Mesothelial cell of epicardium (in vitro differentiated cells): ENCODE results near the gene GET3. TPM values are rescaled to one million over a fixed set of nuclear protein-coding genes. Genes with fewer than 3 reads are reported as not detected.

Source experiments
- microRNA-seq: library from miRNA; unstranded; fragments of <30 nt; microRNA quantifications from one replicate; pipeline ENCODE4 v1.2.0, GENCODE V29; 2021; ENCODE audit warnings: inconsistent platforms, mixed read lengths
- total RNA-seq: library from RNA; stranded (reverse); gene quantifications from 3 replicates; pipeline ENCODE4 v1.2.1, GENCODE V29; 2021

Gene GET3
- total RNA-seq, 1 donor from 2014 or later = 46.9 TPM

Small RNA genes lying within 50 kb of the gene (microRNA-seq; reads per million reads assigned to microRNA genes)
- not detected for gene MIR5684

Other genes with a start within 250 kb of the GET3 start
- gene ZNF564, start 186.0 kb upstream of the GET3 start, total RNA-seq = 20.0 to 23.6 TPM (median 21.8 TPM) in 3 replicates
- gene ZNF490, start 126.7 kb upstream of the GET3 start, total RNA-seq = 12.4 to 13.9 TPM (median 13.6 TPM) in 3 replicates
- 27.0 to 31.2 TPM (median 29.7 TPM) in 3 replicates for gene ZNF791, start 126.6 kb upstream of the GET3 start, total RNA-seq
- 105 to 109 TPM (median 107 TPM) in 3 replicates for gene MAN2B1, start 70.8 kb upstream of the GET3 start, total RNA-seq
- gene WDR83, start 70.7 kb upstream of the GET3 start, total RNA-seq = 12.5 to 14.6 TPM (median 13.6 TPM) in 3 replicates
- gene DHPS, start 55.6 kb upstream of the GET3 start, total RNA-seq = 91.3 to 101 TPM (median 97.0 TPM) in 3 replicates
- gene GNG14, start 49.5 kb upstream of the GET3 start, total RNA-seq = not detected in 3 replicates
- 9.6 to 9.8 TPM (median 9.8 TPM) in 3 replicates for gene FBXW9, start 40.9 kb upstream of the GET3 start, total RNA-seq
- gene TNPO2, start 13.6 kb upstream of the GET3 start, total RNA-seq = 105 to 116 TPM (median 105 TPM) in 3 replicates
- gene TRIR, start 2.8 kb upstream of the GET3 start, total RNA-seq = 148 to 161 TPM (median 156 TPM) in 3 replicates
- not detected in 3 replicates for gene BEST2, start 14.3 kb downstream of the GET3 start, total RNA-seq
- 89.2 to 93.7 TPM (median 92.7 TPM) in 3 replicates for gene HOOK2, start 38.1 kb downstream of the GET3 start, total RNA-seq
- 160 to 169 TPM (median 164 TPM) in 3 replicates for gene JUNB, start 54.0 kb downstream of the GET3 start, total RNA-seq
- 361 to 381 TPM (median 380 TPM) in 3 replicates for gene PRDX2, start 64.3 kb downstream of the GET3 start, total RNA-seq
- gene THSD8, start 64.6 kb downstream of the GET3 start, total RNA-seq = 8.4 to 11.4 TPM (median 8.8 TPM) in 3 replicates
- 17.5 to 22.7 TPM (median 19.8 TPM) in 3 replicates for gene RNASEH2A, start 69.1 kb downstream of the GET3 start, total RNA-seq
- gene RTBDN, start 97.1 kb downstream of the GET3 start, total RNA-seq = not detected in 3 replicates
- gene MAST1, start 101.0 kb downstream of the GET3 start, total RNA-seq = 4.0 to 5.8 TPM (median 4.4 TPM) in 3 replicates
- 20.4 to 23.6 TPM (median 23.5 TPM) in 3 replicates for gene DNASE2, start 144.0 kb downstream of the GET3 start, total RNA-seq
- 0.13 TPM in 1 of 3 replicates, not detected in the others for gene KLF1, start 149.7 kb downstream of the GET3 start, total RNA-seq
- gene GCDH, start 153.7 kb downstream of the GET3 start, total RNA-seq = 29.7 to 31.5 TPM (median 30.2 TPM) in 3 replicates
- 0.86 to 0.98 TPM (median 0.97 TPM) in 3 replicates for gene SYCE2, start 181.8 kb downstream of the GET3 start, total RNA-seq
- 54.5 to 58.4 TPM (median 58.3 TPM) in 3 replicates for gene FARSA, start 196.2 kb downstream of the GET3 start, total RNA-seq
- gene CALR, start 201.1 kb downstream of the GET3 start, total RNA-seq = 863 to 886 TPM (median 869 TPM) in 3 replicates
- gene RAD23A, start 208.4 kb downstream of the GET3 start, total RNA-seq = 78.6 to 87.4 TPM (median 80.7 TPM) in 3 replicates
- 18.7 to 19.1 TPM (median 18.8 TPM) in 3 replicates for gene GADD45GIP1, start 219.7 kb downstream of the GET3 start, total RNA-seq
- gene DAND5, start 232.1 kb downstream of the GET3 start, total RNA-seq = 0.16 TPM in 1 of 3 replicates, not detected in the others